HG03097 (cell line): ENCODE measurements around the gene TUBB4B.
A peak's percentile ranks its signal among the peaks of the same experiment; 100 is the strongest.

Experiments
- ATAC-seq: cut with Tn5 transposase; IDR thresholded peaks from one replicate; pipeline ENCODE4 v1.9.1; 2021; ENCODE audit not compliant: unreplicated experiment, low FRiP score

The TUBB4B gene

GRCh38 chr9:137267933-137268355 is 26.9 kb downstream of the TUBB4B start:
- no peak for ATAC-seq

GRCh38 chr9:137268538-137269201 is 27.6 kb downstream of the TUBB4B start:
- no peak for ATAC-seq

- no peak for ATAC-seq
Measured at GRCh38 chr9:137269231-137269772, 28.2 kb downstream of the TUBB4B start.

GRCh38 chr9:137270929-137271695 is 30.0 kb downstream of the TUBB4B start:
- no peak for ATAC-seq

GRCh38 chr9:137271696-137272076 is 30.6 kb downstream of the TUBB4B start:
- ATAC-seq, result no peak

GRCh38 chr9:137272241-137273094 is 31.4 kb downstream of the TUBB4B start:
- ATAC-seq, result no peak

- ATAC-seq, result no peak
Measured at GRCh38 chr9:137273095-137273490, 32.0 kb downstream of the TUBB4B start.

GRCh38 chr9:137273611-137274320 is 32.7 kb downstream of the TUBB4B start:
- ATAC-seq, result no peak

GRCh38 chr9:137275203-137275587 is 34.1 kb downstream of the TUBB4B start:
- no peak for ATAC-seq

- no peak for ATAC-seq
Measured at GRCh38 chr9:137275588-137276472, 34.7 kb downstream of the TUBB4B start.

- no peak for ATAC-seq
Measured at GRCh38 chr9:137276473-137277328, 35.6 kb downstream of the TUBB4B start.

GRCh38 chr9:137277329-137278041 is 36.4 kb downstream of the TUBB4B start, which contains the start of gene TOR4A:
Gene TOR4A (plus strand): TSS chr9:137277726. CDS start chr9:137278690, 964 bp downstream.
- ATAC-seq, result peak; percentile 53

GRCh38 chr9:137278061-137278701 is 37.1 kb downstream of the TUBB4B start:
- peak; percentile 5 for ATAC-seq

GRCh38 chr9:137278721-137279711 is 37.9 kb downstream of the TUBB4B start:
- no peak for ATAC-seq

GRCh38 chr9:137279741-137280473 is 38.8 kb downstream of the TUBB4B start:
- ATAC-seq, result no peak
